NCI-H128 (cell line): ENCODE results near the gene ERFE.
"Not testable (repeated sequence)": the region's sequence is repeated elsewhere in the genome, so short reads cannot be mapped to it uniquely, and the experiment has no call there.

Source experiments
- DNase-seq: peaks from one replicate; lab custom pipeline; 2025; ENCODE audit not compliant: unreplicated experiment; lab: John Stamatoyannopoulos, UW

ERFE gene

GRCh38 chr2:238167344-238167715 lies 8.6 kb downstream of the ERFE start:
- no peak for DNase-seq

GRCh38 chr2:238167761-238168160 lies 9.0 kb downstream of the ERFE start:
- no peak for DNase-seq

GRCh38 chr2:238168196-238169047 lies 9.7 kb downstream of the ERFE start:
- DNase-seq: no peak

- no peak for DNase-seq
Measured at GRCh38 chr2:238169048-238169707, 10.4 kb downstream of the ERFE start.

GRCh38 chr2:238169708-238170251 lies 11.0 kb downstream of the ERFE start:
- no peak for DNase-seq

DNA sequence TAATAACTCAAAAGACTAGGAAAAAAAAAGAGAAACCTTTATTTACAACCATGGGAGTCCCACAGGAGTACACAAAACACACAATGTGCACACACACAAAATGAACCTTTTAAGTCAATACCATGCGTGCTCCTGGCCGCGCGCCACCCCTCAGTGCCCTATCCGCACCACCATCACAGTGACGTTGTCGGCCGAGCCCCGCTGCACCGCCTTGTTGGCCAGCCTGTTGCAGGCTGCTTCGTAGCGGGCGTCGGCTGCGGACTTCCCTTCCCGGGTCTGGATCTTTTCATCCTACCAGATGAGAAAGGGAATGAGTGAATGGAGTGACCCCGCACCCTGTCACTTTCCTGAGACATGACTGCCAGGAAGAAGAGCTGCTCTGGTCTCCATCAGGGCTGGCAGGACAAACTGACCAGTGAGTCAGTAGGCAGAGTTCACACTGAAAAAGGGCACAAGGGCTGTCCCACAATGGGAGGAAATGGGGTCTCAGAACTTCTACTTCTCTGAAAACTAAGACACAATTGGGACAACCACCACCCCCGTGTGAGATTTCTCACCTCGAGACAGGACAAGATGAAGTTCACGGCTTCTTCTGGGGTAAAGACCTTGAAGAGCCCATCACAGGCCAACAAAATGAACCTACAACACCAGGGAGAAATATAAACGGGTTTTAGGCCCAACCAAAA lies 11.8 kb downstream of the ERFE start:
- no peak for DNase-seq

- not testable (repeated sequence) for DNase-seq
Measured at GRCh38 chr2:238171072-238171431, 12.3 kb downstream of the ERFE start.

DNA sequence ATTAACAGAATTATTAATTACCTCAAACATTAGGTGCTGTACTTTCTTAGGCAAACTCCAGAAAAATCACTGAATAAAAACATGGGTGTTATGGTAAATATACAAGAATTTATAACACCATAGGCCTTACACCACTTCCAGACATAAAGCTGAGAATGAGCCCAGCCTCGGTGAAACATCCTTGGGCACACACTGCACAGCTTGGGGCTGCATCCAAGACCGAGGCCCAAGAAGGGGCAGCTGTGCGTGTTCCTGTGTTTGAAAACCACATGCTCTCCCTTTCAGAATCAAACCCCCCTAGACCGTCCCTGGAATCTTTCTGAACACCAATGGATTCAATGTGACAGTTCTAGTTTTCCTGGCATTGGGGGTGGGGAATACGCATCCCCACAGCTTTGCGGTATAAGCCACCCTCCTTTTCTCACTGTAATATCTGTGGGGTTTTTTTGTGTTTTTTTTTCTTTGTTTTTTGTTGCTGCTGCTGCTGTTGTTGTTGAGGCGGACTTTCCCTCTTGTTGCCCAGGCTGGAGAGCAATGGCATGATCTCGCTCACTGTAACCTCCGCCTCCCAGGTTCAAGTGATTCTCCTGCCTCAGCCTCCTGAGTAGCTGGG lies 12.9 kb downstream of the ERFE start:
- DNase-seq: no peak

GRCh38 chr2:238172439-238172838 lies 13.7 kb downstream of the ERFE start:
- DNase-seq: no peak

DNA sequence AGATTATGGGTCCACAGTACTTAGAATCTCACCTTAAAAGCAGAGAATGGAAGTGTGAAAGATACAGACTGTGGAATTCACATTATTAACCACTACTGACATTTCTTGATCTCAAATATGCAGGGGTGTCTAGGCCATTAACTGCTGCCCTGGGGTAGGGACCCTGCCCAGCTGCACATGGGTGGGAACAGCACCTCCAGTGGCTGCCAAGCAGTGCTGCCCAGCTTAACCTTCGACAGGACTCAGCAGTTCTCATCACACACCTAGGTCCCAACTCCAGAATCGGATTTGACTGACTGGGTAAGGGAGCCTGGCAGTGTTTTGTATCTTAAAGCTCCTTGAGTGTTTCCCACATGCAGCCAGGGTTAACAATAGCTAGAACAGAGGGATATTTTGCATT lies 14.9 kb downstream of the ERFE start:
- no peak for DNase-seq

DNA sequence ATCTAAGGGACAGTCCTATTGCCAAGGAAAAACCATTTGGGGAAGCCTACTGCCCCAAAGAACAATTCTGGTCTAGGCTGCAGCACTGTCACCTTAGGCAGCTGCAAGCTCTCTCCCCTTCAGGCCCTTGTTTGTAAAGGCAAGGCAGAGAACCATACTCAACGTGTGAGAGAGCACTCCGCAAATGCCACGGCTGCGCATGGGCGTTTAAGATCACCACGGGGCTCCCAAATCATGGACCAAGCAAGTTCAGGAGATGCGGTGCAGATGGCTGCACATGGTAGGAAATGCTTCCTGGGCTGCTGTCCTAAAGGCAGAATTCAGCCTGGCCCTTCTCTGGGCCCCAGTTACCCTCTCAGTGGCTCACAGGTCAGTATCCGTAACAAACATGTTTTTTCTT lies 15.5 kb downstream of the ERFE start:
- DNase-seq: no peak

DNA sequence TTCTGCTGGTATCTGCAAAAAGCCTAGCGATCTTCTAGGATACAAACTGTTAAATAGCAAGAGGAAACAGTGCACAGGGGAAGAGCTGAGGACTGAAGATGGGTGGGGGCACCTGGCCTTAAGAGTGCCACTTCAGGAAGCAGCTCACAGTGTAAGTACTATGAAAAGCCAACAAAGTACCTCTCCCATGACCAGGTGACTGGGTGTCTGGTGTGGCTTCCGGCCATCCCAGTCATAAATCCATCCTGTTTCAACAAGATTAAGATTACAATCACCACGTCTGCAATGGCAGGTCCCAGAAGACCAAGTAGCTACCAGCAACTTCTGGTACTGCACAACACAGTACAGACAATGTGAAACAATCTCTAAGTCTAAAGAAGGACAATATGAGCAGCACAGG lies 15.9 kb downstream of the ERFE start:
- no peak for DNase-seq

GRCh38 chr2:238176613-238177012 lies 17.8 kb downstream of the ERFE start:
- no peak for DNase-seq

DNA sequence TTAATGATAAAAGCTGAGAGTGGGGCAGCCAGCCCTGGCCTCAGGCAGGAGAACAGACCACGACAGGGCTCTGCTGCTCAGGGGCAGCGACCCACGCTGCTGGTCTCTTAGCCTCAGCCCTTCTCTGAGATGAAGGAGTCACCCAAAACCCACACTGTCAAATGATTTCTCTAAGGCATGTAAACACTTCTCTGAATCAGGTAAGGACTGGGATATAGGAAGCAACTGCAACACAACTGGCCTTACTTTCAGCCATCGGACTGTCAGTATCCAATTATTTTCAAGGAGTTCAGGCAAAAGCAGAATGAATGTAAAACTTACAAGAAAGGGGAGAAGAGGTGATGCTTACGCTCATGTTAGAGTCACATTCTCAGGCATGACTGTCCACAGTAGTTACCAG lies 21.8 kb downstream of the ERFE start:
- DNase-seq: no peak

GRCh38 chr2:238182362-238182761 lies 23.6 kb downstream of the ERFE start:
- DNase-seq: no peak

GRCh38 chr2:238183821-238184220 lies 25.1 kb downstream of the ERFE start:
- no peak for DNase-seq

GRCh38 chr2:238187618-238188548 lies 29.1 kb downstream of the ERFE start:
- no peak for DNase-seq

GRCh38 chr2:238190445-238190844 lies 31.7 kb downstream of the ERFE start:
- no peak for DNase-seq

DNA sequence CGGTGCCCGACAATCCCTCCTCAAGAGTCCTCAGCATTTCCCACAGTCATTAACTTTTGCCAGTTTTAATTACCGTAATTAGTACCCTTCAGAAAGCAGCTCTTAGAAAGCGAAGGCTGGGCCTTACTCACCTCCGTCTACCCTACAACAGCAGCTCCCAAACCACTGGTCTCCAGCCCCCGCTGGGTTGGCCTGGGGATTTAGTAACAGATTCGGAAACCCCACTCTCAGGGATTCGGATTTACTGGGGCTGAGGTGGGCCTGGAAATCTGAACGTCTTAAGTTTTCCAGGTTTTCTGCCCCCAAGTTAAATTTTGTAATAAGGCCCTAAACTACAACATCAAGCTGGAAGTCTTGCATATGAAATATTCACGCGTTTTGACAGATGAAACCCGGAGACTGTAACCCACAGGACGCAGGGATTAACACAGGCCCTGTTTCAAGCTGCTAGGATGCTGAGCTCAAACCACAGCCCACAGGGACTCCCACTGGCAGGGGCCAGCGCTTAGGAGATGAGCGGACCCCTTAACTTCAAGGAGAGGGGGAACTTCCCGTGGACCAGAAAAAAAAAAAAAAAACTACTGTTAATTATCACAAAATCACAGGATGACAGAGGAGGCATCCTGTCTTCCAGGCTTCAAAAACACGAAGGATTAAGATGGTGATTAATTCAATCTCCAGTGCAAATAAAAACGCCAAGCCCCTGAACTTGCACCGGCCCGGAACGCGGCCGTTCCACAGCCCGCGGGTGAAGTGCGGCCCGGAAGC lies 43.7 kb downstream of the ERFE start:
- no peak for DNase-seq
